Measurements from ENCODE around the gene C3orf20. TPM values are rescaled to one million over a fixed set of nuclear protein-coding genes. Genes with fewer than 3 reads are reported as not detected.
"Not testable (repeated sequence)": the region's sequence is repeated elsewhere in the genome, so short reads cannot be mapped to it uniquely, and the experiment has no call there.

C3orf20 gene
- total RNA-seq, 1 experiment from 2014 or later, result not detected

DNA sequence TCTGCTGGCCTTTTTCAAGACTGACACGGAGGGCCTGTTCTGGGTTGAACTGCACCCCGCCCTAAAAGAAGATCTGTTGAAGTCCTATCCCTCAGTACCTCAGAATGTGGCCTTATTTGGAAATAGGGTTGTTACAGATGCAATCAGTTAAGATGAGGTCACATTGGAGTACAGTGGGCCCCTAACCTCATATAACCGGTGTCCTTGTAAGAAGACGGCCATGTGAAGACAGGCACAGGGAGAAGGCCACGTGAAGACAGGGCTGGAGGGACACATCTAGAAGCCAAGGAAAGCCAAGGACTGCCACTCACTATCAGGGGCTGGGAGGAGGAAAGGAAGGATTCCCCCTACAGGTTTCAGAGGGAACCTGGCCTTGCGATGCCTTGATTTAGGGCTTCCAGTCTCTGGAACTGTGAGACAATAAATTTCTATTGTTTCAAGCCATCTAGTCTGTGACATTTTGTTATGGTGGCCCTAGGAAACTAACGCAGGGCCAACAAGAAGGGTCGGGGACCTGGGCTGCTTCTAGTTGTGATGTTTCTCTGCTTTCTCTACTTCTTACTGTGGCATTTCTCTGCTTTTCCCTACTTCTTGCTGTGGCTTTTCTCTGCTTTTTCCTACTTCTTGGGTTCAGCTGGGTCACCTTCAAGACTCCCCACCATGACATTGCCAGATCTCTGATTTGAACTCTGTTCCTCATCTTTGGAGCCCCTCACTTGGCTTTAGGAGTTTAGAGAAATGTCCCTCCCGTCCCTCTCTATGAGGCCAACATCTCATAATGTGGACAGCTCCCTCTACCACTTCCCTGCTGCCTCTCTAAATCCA lies 28.1 kb upstream of the C3orf20 start:
- DNase-seq (ENCODE audit: low read depth, low spot score), result no peak
- in situ Hi-C loops (cut with HindIII; ENCODE audit: low pct_unique_long_range_greater_than_20kb, low sequenced_read_pairs), result no loop called here

- in situ Hi-C loops (cut with HindIII; ENCODE audit: low pct_unique_long_range_greater_than_20kb, low sequenced_read_pairs), result no loop called here
- DNase-seq (ENCODE audit: low read depth, low spot score), result no peak
These were observed 26.7 kb upstream of the C3orf20 start for GRCh38 chr3:14647976-14648955.

- in situ Hi-C loops (cut with HindIII; ENCODE audit: low pct_unique_long_range_greater_than_20kb, low sequenced_read_pairs), result no loop called here
- no peak for DNase-seq (ENCODE audit: low read depth, low spot score)
These were observed 25.5 kb upstream of the C3orf20 start for GRCh38 chr3:14649466-14649865.

DNA sequence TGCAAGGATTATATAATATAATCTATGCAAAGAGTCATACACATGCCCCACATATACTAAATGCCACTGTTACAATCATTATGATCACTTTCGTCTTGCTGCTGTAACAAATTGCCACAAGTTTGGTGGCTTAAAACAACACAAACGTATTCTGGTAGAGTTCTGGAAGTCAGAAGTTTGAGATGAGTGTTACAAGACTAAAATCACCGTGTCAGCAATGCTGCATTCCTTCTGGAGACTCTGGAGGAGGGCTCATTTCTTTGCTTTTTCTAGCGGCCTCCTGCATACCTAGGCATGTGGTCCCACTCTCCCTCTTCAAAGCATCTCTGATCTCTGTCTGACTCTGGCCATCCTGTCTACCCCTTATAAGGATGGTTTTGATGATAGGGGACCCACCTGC lies 24.7 kb upstream of the C3orf20 start:
- in situ Hi-C loops (cut with HindIII; ENCODE audit: low pct_unique_long_range_greater_than_20kb, low sequenced_read_pairs), result no loop called here
- no peak for DNase-seq (ENCODE audit: low read depth, low spot score)

- DNase-seq (ENCODE audit: low read depth, low spot score), result peak; percentile 99
- in situ Hi-C loops (cut with HindIII; ENCODE audit: low pct_unique_long_range_greater_than_20kb, low sequenced_read_pairs), result no loop called here
These were observed 23.3 kb upstream of the C3orf20 start, which contains the start of gene CCDC174 for GRCh38 chr3:14651440-14652251. Gene CCDC174 (plus strand): TSS chr3:14651762. CDS start chr3:14651837, 75 bp downstream.

DNA sequence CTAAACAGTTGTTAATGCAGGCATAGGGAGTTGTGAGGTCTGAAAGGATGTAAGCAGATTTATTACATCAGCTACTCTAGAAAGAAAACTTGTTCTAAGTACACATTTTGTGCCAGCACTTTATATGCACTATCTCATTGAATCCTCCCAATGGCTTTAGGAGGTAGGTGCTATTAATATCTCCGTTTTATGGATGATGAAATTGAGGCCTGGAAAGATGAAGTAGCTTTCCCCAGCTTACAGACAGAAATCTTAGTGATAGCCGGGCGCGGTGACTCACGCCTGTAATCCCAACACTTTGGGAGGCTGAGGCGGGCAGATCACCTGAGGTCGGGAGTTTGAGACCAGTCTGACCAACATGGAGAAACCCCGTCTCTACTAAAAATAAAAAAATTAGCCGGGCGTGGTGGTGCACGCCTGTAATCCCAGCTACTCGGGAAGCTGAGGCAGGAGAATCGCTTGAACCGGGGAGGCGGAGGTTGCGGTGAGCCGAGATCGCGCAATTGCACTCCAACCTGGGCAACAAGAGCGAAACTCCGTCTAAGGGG lies 22.5 kb upstream of the C3orf20 start:
- not testable (repeated sequence) for DNase-seq (ENCODE audit: low read depth, low spot score)

GRCh38 chr3:14657579-14657978 lies 17.4 kb upstream of the C3orf20 start:
- no peak for DNase-seq (ENCODE audit: low read depth, low spot score)
- in situ Hi-C loops (cut with HindIII; ENCODE audit: low pct_unique_long_range_greater_than_20kb, low sequenced_read_pairs), result no loop called here

More for the DNA sequence above, 22.5 kb upstream of the C3orf20 start:
- in situ Hi-C loops (cut with HindIII; ENCODE audit: low pct_unique_long_range_greater_than_20kb, low sequenced_read_pairs), result not testable (repeated sequence)

- DNase-seq (ENCODE audit: low read depth, low spot score), result no peak
- in situ Hi-C loops (cut with HindIII; ENCODE audit: low pct_unique_long_range_greater_than_20kb, low sequenced_read_pairs), result no loop called here
These were observed 16.0 kb upstream of the C3orf20 start for GRCh38 chr3:14658978-14659377.

GRCh38 chr3:14660942-14661341 lies 14.0 kb upstream of the C3orf20 start:
- DNase-seq (ENCODE audit: low read depth, low spot score), result no peak
- in situ Hi-C loops (cut with HindIII; ENCODE audit: low pct_unique_long_range_greater_than_20kb, low sequenced_read_pairs), result no loop called here

GRCh38 chr3:14663396-14664135 lies 11.4 kb upstream of the C3orf20 start:
- in situ Hi-C loops (cut with HindIII; ENCODE audit: low pct_unique_long_range_greater_than_20kb, low sequenced_read_pairs), result no loop called here
- no peak for DNase-seq (ENCODE audit: low read depth, low spot score)

DNA sequence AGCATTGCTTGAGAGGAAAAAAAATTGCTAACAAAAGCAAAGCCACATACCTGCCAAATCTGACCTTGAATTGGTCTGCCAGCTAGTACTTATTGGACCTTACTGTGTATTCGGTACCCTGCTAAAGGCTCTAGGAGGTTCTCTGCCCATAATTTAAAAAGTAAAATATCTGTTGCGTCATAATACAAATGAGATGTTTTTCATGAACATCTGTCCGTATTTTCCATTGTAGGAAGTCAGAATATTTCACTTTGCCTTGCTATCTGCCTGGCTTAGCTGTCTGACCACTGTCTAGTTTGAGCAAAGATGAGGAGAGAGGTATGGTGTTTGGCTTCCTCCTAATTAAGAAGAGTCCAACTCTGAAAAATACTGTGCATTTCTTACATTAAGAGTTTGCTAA lies 10.8 kb upstream of the C3orf20 start:
- in situ Hi-C loops (cut with HindIII; ENCODE audit: low pct_unique_long_range_greater_than_20kb, low sequenced_read_pairs), result no loop called here
- no peak for DNase-seq (ENCODE audit: low read depth, low spot score)

DNA sequence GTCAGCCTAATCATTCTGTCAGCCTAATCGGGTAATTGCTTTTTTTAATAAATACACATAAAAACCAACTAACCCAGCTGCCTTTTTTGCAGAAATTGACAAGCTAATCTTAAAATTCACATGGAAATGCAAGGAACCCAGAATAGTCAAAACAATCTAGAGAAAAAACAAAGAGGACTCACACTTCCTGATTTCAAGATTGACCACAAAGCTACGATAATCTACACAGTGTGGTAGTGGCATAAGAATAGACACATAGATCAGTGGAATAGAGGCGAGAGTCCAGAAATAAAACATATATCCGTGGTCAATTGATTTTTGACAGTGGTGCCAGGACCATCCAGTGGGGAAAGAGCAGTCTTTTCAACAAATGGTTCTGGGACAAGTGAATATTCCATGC lies 2.4 kb upstream of the C3orf20 start:
- in situ Hi-C loops (cut with HindIII; ENCODE audit: low pct_unique_long_range_greater_than_20kb, low sequenced_read_pairs), result no loop called here
- DNase-seq (ENCODE audit: low read depth, low spot score), result no peak

- DNase-seq (ENCODE audit: low read depth, low spot score), result no peak
- in situ Hi-C loops (cut with HindIII; ENCODE audit: low pct_unique_long_range_greater_than_20kb, low sequenced_read_pairs), result no loop called here
These were observed 1.9 kb downstream of the C3orf20 start for GRCh38 chr3:14676881-14677280.

DNA sequence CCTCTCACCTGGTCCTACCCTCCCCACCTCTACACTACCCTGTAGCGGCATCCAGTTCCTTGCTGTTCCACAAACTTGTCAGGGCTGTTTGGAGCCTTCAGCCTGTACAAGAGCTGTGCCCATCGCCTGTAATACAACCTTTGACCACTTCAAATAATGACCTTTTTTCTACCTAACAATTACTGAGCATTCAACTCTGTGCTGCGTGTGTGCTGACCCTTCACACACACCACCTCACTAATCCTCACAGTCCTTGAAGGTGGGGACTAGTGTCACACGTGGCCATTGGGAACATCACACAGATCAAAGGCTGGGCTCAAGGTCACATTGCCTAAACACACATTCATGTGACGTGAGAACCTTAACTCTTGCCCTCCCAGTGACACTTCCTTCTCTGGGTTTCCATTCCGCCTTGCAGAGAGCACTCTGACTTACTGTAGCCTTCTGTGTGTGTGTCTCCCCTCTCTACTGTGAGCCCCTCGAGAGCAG lies 3.1 kb downstream of the C3orf20 start:
- no peak for DNase-seq (ENCODE audit: low read depth, low spot score)
- in situ Hi-C loops (cut with HindIII; ENCODE audit: low pct_unique_long_range_greater_than_20kb, low sequenced_read_pairs), result no loop called here

DNA sequence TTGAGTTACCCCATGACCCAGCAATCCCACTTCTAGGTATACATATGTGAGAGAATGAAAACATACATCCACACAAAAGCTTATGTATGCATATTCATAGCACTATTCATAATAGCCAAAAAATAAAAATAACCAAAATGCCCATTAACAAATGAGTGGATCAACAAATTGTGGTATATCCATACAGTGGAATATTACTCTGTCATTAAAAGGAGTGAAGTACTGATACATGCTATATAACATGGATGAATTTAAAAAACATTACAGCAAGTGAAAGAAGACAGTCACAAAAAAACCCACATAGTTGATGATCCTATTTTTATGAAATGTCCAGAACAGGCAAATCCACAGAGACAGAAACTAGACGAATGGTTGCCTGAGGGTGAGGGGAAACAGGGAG lies 5.2 kb downstream of the C3orf20 start:
- in situ Hi-C loops (cut with HindIII; ENCODE audit: low pct_unique_long_range_greater_than_20kb, low sequenced_read_pairs), result no loop called here
- no peak for DNase-seq (ENCODE audit: low read depth, low spot score)

- in situ Hi-C loops (cut with HindIII; ENCODE audit: low pct_unique_long_range_greater_than_20kb, low sequenced_read_pairs), result no loop called here
- peak; percentile 70 for DNase-seq (ENCODE audit: low read depth, low spot score)
These were observed 5.8 kb downstream of the C3orf20 start for GRCh38 chr3:14680716-14681115.

DNA sequence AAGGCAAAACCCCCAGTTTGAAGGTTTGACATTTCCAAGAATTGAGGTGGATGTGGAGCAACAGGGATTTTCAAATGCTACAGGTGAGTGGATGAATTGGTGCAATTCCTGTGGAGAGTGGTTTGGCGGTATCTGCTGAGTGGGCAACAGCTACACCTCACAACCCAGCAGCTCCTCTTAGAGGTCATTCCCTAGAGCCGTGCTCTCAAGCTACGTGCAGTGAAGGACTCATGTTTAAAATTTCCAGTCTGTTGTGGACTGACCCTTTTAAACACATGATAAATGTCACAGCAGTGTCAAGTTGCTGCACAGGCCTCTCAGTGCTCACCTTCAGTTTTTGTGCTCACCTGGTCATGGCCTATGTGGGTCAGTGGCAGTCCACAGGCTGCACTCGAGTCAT lies 9.5 kb downstream of the C3orf20 start:
- no peak for DNase-seq (ENCODE audit: low read depth, low spot score)
- in situ Hi-C loops (cut with HindIII; ENCODE audit: low pct_unique_long_range_greater_than_20kb, low sequenced_read_pairs), result no loop called here
